GM23248 (cell line): ENCODE data around the gene PRPSAP2. TPM values are rescaled to one million over a fixed set of nuclear protein-coding genes. Genes with fewer than 3 reads are reported as not detected.

ENCODE experiments used
- DNase-seq: peaks from one replicate; pipeline ENCODE4 v3.0.0-alpha.2; 2015
- H2AFZ ChIP-seq: fragments of 200-600 bp; sonication (generic); 2 replicates; pipeline ENCODE4 v1.6.1; 2016; ENCODE audit warnings: antibody characterized with exemption
- H3F3A ChIP-seq: fragments of 200-600 bp; sonication (generic); 2 replicates; pipeline ENCODE4 v1.6.1; 2016; ENCODE audit warnings: mild to moderate bottlenecking, antibody characterized with exemption, mixed run types; ENCODE audit not compliant: insufficient read depth
- H3K27ac ChIP-seq: fragments of 200-600 bp; sonication (generic); 2 replicates; pipeline ENCODE4 v1.5.1; 2016; ENCODE audit warnings: mild to moderate bottlenecking
- H3K27me3 ChIP-seq: fragments of 200-600 bp; sonication (generic); replicated peaks from 2 replicates; pipeline ENCODE4 v1.6.1; 2016; ENCODE audit warnings: mild to moderate bottlenecking; ENCODE audit not compliant: insufficient read depth
- H3K36me3 ChIP-seq: fragments of 200-600 bp; sonication (generic); 2 replicates; pipeline ENCODE4 v1.6.1; 2016; ENCODE audit warnings: low read depth, mild to moderate bottlenecking
- H3K4me1 ChIP-seq: fragments of 200-600 bp; sonication (generic); 2 replicates; pipeline ENCODE4 v1.6.1; 2016; ENCODE audit warnings: mild to moderate bottlenecking; ENCODE audit not compliant: insufficient read depth
- H3K4me2 ChIP-seq: fragments of 200-600 bp; sonication (generic); one replicate; pipeline ENCODE4 v1.6.1; 2016; ENCODE audit warnings: mild to moderate bottlenecking; ENCODE audit not compliant: unreplicated experiment
- H3K4me3 ChIP-seq: fragments of 200-600 bp; sonication (generic); 2 replicates; pipeline ENCODE4 v1.5.1; 2016; ENCODE audit warnings: mild to moderate bottlenecking
- H3K79me2 ChIP-seq: fragments of 200-600 bp; sonication (generic); 2 replicates; pipeline ENCODE4 v1.6.1; 2016; ENCODE audit warnings: mild to moderate bottlenecking; ENCODE audit not compliant: insufficient read depth
- H3K9ac ChIP-seq: fragments of 200-600 bp; sonication (generic); 2 replicates; pipeline ENCODE4 v1.6.1; 2016; ENCODE audit warnings: mild to moderate bottlenecking
- H3K9me2 ChIP-seq: fragments of 200-600 bp; sonication (generic); 2 replicates; pipeline ENCODE4 v1.6.1; 2016; ENCODE audit warnings: mixed run types, mild to moderate bottlenecking, moderate library complexity; ENCODE audit not compliant: insufficient read depth
- H3K9me3 ChIP-seq: fragments of 200-600 bp; sonication (generic); one replicate; pipeline ENCODE4 v1.6.1; 2017; ENCODE audit warnings: low read depth
- H4K20me1 ChIP-seq: fragments of 200-600 bp; sonication (generic); 2 replicates; pipeline ENCODE4 v1.6.0; 2016; ENCODE audit not compliant: insufficient read depth
- EZH2 ChIP-seq: fragments of 200-600 bp; sonication (generic); IDR thresholded peaks from 2 replicates; pipeline ENCODE4 v1.6.1; 2018; ENCODE audit warnings: antibody characterized with exemption, mild to moderate bottlenecking; ENCODE audit not compliant: insufficient read depth, poor library complexity, severe bottlenecking
- EZH2phosphoT487 ChIP-seq: fragments of 200-600 bp; sonication (generic); IDR thresholded peaks from 2 replicates; pipeline ENCODE4 v1.6.1; 2018; ENCODE audit warnings: antibody characterized with exemption, moderate library complexity, mild to moderate bottlenecking, low read depth; ENCODE audit not compliant: insufficient read depth
- WGBS, 2 experiments: methylation state at CpG; one replicate each; pipeline ENCODE4 v1.1.6; 2015 to 2017; ENCODE audit warnings: low lambda C conversion rate in 2 of 2, low coverage in 1 of 2; ENCODE audit errors: missing lambda C conversion rate in 2 of 2; 5-methylcytosine and 5-hydroxymethylcytosine counted together
- in situ Hi-C: fragments of 300-500 bp; cut with MboI; formaldehyde crosslinking; loops from 2 replicates; pipeline ENCODE4 v1.15.0; 2020
- polyA plus RNA-seq: library from polyadenylated mRNA; unstranded; fragments of >200 nt; fragmentation: Nextera tagmentation; extraction: Ambion mirVana; gene quantifications from 2 replicates; pipeline ENCODE4 v1.2.1, GENCODE V29; 2016
- total RNA-seq: library from RNA; depleted of rRNA; stranded (reverse); fragments of >200 nt; shearing (Covaris generic); gene quantifications from 2 replicates; pipeline ENCODE4 v1.2.3, GENCODE V29; 2014

PRPSAP2 gene
- total and polyA plus RNA-seq, 2 experiments from 2014 or later, result 19.4 to 23.5 TPM

GRCh38 chr17:18974407-18975149 is 116.6 kb downstream of the PRPSAP2 start:
- Histone ChIP-seq H3K4me2 (no peak overlapping the region), H3K79me2 (0 out of 2 replicates have a peak, but pooled peaks cover 11% of the 10 kb centered on the region), H3K27me3 (no peaks in the 10 kb centered on the region), H3K9me2 (no peaks in the 10 kb centered on the region), H3K27ac (peak overlapping the region; percentile 54), H3K9ac (0 out of 2 replicates have a peak overlapping the region, but pooled peaks have one; percentile 44), H2AFZ (no peak overlapping the region), H3K36me3 (no peaks in the 10 kb centered on the region; the same call in 1 of the 2 replicates), H3K9me3 (no peaks in the 10 kb centered on the region), H4K20me1 (no peaks in the 10 kb centered on the region), H3K4me1 (peaks cover 6% of the 10 kb centered on the region), H3K4me3 (no peak overlapping the region), H3F3A (0 out of 2 replicates have a peak, but pooled peaks cover 5% of the 10 kb centered on the region)
- in situ Hi-C loops, result no loop called here
- no peak for TF ChIP-seq EZH2phosphoT487
- TF ChIP-seq EZH2, result no peak
- WGBS, 2 experiments, result 64 to 75% methylated on average over 10 of the region's 10 CpGs
- peak; percentile 85 for DNase-seq

- no peak overlapping the region for H3K27ac ChIP-seq
- H3F3A ChIP-seq, result no peaks in the 10 kb centered on the region
- no peak overlapping the region for H3K4me2 ChIP-seq
- H3K36me3 ChIP-seq, result no peaks in the 10 kb centered on the region; the same call in 1 of the 2 replicates
- no peaks in the 10 kb centered on the region for H3K27me3 ChIP-seq
- TF ChIP-seq EZH2 (no peak), EZH2phosphoT487 (no peak)
- 95 to 96% methylated on average over 13 of the region's 13 CpGs for WGBS, 2 experiments
- in situ Hi-C loops, result no loop called here
- H2AFZ ChIP-seq, result no peak overlapping the region
- no peak overlapping the region for H3K9ac ChIP-seq
- no peaks in the 10 kb centered on the region for H4K20me1 ChIP-seq
- no peak overlapping the region for H3K4me3 ChIP-seq
- 0 out of 2 replicates have a peak, but pooled peaks cover 11% of the 10 kb centered on the region for H3K79me2 ChIP-seq
- DNase-seq, result no peak
- no peaks in the 10 kb centered on the region for H3K9me2 ChIP-seq
- 0 out of 2 replicates have a peak, but pooled peaks cover 1% of the 10 kb centered on the region for H3K4me1 ChIP-seq
- H3K9me3 ChIP-seq, result no peaks in the 10 kb centered on the region
Measured at GRCh38 chr17:18975597-18975996, 117.7 kb downstream of the PRPSAP2 start.

- Histone ChIP-seq H3K9me2 (no peaks in the 10 kb centered on the region), H3K79me2 (0 out of 2 replicates have a peak, but pooled peaks cover 12% of the 10 kb centered on the region), H2AFZ (no peak overlapping the region), H3K9me3 (no peaks in the 10 kb centered on the region), H4K20me1 (no peaks in the 10 kb centered on the region), H3K4me1 (peaks cover 7% of the 10 kb centered on the region), H3K36me3 (no peaks in the 10 kb centered on the region; the same call in 1 of the 2 replicates), H3K9ac (no peak overlapping the region), H3K4me2 (no peak overlapping the region), H3K4me3 (no peak overlapping the region), H3K27me3 (no peaks in the 10 kb centered on the region), H3F3A (no peaks in the 10 kb centered on the region), H3K27ac (no peak overlapping the region)
- in situ Hi-C loops, result no loop called here
- WGBS, 2 experiments, result 80 to 81% methylated on average over 4 of the region's 4 CpGs
- DNase-seq, result no peak
- TF ChIP-seq EZH2phosphoT487, result no peak
- TF ChIP-seq EZH2, result no peak
Measured at GRCh38 chr17:18976201-18976600, 118.3 kb downstream of the PRPSAP2 start.

GRCh38 chr17:18977021-18977420 is 119.1 kb downstream of the PRPSAP2 start:
- DNase-seq, result no peak
- 95 to 100% methylated on average over 3 to 4 of the region's 4 CpGs for WGBS, 2 experiments
- Histone ChIP-seq H3K27me3 (no peaks in the 10 kb centered on the region), H3K79me2 (0 out of 2 replicates have a peak, but pooled peaks cover 16% of the 10 kb centered on the region), H3K36me3 (no peaks in the 10 kb centered on the region; the same call in 1 of the 2 replicates), H3K4me3 (no peak overlapping the region), H3K4me2 (no peak overlapping the region), H3K9me2 (no peaks in the 10 kb centered on the region), H3F3A (no peaks in the 10 kb centered on the region), H3K4me1 (peaks cover 14% of the 10 kb centered on the region), H3K9ac (no peak overlapping the region), H2AFZ (no peak overlapping the region), H4K20me1 (no peaks in the 10 kb centered on the region), H3K27ac (no peak overlapping the region), H3K9me3 (no peaks in the 10 kb centered on the region)
- in situ Hi-C loops, result no loop called here
- no peak for TF ChIP-seq EZH2phosphoT487
- no peak for TF ChIP-seq EZH2
